ENCODE measurements around the gene ALG2.

The ALG2 gene

GRCh38 chr9:99169982-99170761 is 51.6 kb downstream of the ALG2 start:
- FAIRE-seq, result no peak

GRCh38 chr9:99169086-99169485 is 52.7 kb downstream of the ALG2 start:
- no peak for FAIRE-seq

- no peak for FAIRE-seq
Observed at GRCh38 chr9:99167694-99168093, 54.0 kb downstream of the ALG2 start.

- FAIRE-seq, result no peak
Observed at GRCh38 chr9:99167119-99167518, 54.6 kb downstream of the ALG2 start.

All from colon (tissue), 2 donors.